ENCODE results near the gene GFER.

GFER gene

DNA sequence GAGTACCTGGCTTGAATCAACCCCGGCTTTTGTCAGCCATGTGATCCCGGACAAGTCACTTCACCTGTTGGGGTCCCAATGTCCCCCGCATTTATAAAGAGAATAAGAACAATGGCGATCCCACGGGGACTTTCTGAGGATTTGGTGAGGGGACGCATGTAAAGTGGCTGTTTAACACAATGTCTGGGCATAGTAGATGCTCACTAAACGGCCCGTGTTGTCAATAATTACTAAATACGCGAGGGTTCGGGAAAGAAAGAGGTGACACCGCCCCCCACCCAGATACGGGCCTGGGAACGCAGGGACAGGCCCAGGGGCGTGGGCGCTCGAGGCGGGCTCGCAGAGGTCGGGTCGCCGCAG, 7.6 kb downstream of the GFER start:
- no peaks in the 10 kb centered on the region for H3K9me3 ChIP-seq (ENCODE audit: control insufficient read depth in 1 of 2, low read length in 2 of 2)
- no peak overlapping the region for H3K27ac ChIP-seq (ENCODE audit: low read depth, low read length)
- peak overlapping the region; percentile 22 to 47 for H3K9ac ChIP-seq (ENCODE audit: low read depth in 1 of 2, low read length in 2 of 2)
- peaks cover 22 to 26% of the 10 kb centered on the region in 2 donors for H3K4me1 ChIP-seq (ENCODE audit: control insufficient read depth in 1 of 2, insufficient read depth in 2 of 2, low read length in 2 of 2)
- H3K27me3 ChIP-seq (ENCODE audit: control insufficient read depth in 1 of 2, insufficient read depth in 2 of 2, low read length in 2 of 2), result peaks cover 22 to 26% of the 10 kb centered on the region in 2 donors
- peaks cover 4 to 9% of the 10 kb centered on the region in 2 donors for H3K36me3 ChIP-seq (ENCODE audit: control insufficient read depth in 1 of 2, insufficient read depth in 2 of 2, low read length in 2 of 2)
- H3K4me3 ChIP-seq (ENCODE audit: low read depth in 1 of 2, low read length in 2 of 2), result peak overlapping the region; percentile 34 to 70

- H3K27ac ChIP-seq (ENCODE audit: low read depth, low read length), result no peak overlapping the region
Measured at GRCh38 chr16:1991948-1992703, 8.1 kb downstream of the GFER start.

GRCh38 chr16:1992704-1993317, 8.8 kb downstream of the GFER start:
- Histone ChIP-seq H3K9me3 (ENCODE audit: control insufficient read depth in 1 of 2, low read length in 2 of 2) (no peaks in the 10 kb centered on the region), H3K4me1 (ENCODE audit: control insufficient read depth in 1 of 2, insufficient read depth in 2 of 2, low read length in 2 of 2) (peaks cover 26 to 29% of the 10 kb centered on the region in 2 donors), H3K4me3 (ENCODE audit: low read depth in 1 of 2, low read length in 2 of 2) (no peak overlapping the region), H3K36me3 (ENCODE audit: control insufficient read depth in 1 of 2, insufficient read depth in 2 of 2, low read length in 2 of 2) (peaks cover 2 to 10% of the 10 kb centered on the region in 2 donors), H3K9ac (ENCODE audit: low read depth in 1 of 2, low read length in 2 of 2) (no peak overlapping the region), H3K27ac (ENCODE audit: low read depth, low read length) (no peak overlapping the region), H3K27me3 (ENCODE audit: control insufficient read depth in 1 of 2, insufficient read depth in 2 of 2, low read length in 2 of 2) (peaks cover 22 to 26% of the 10 kb centered on the region in 2 donors)

More at GRCh38 chr16:1991948-1992703, 8.1 kb downstream of the GFER start:
- peaks cover 2 to 7% of the 10 kb centered on the region in 2 donors for H3K36me3 ChIP-seq (ENCODE audit: control insufficient read depth in 1 of 2, insufficient read depth in 2 of 2, low read length in 2 of 2)
- H3K27me3 ChIP-seq (ENCODE audit: control insufficient read depth in 1 of 2, insufficient read depth in 2 of 2, low read length in 2 of 2), result peaks cover 22 to 26% of the 10 kb centered on the region in 2 donors
- H3K9me3 ChIP-seq (ENCODE audit: control insufficient read depth in 1 of 2, low read length in 2 of 2), result no peaks in the 10 kb centered on the region
- H3K4me1 ChIP-seq (ENCODE audit: control insufficient read depth in 1 of 2, insufficient read depth in 2 of 2, low read length in 2 of 2), result peaks cover 26% of the 10 kb centered on the region in 2 donors
- H3K9ac ChIP-seq (ENCODE audit: low read depth in 1 of 2, low read length in 2 of 2), result peak overlapping the region; percentile 22 to 47
- H3K4me3 ChIP-seq (ENCODE audit: low read depth in 1 of 2, low read length in 2 of 2), result peak overlapping the region; percentile 34 to 70

- Histone ChIP-seq H3K27ac (ENCODE audit: low read depth, low read length) (no peak overlapping the region), H3K9ac (ENCODE audit: low read depth in 1 of 2, low read length in 2 of 2) (no peak overlapping the region), H3K4me1 (ENCODE audit: control insufficient read depth in 1 of 2, insufficient read depth in 2 of 2, low read length in 2 of 2) (peaks cover 23 to 32% of the 10 kb centered on the region in 2 donors), H3K36me3 (ENCODE audit: control insufficient read depth in 1 of 2, insufficient read depth in 2 of 2, low read length in 2 of 2) (peaks cover 6 to 17% of the 10 kb centered on the region in 2 donors), H3K9me3 (ENCODE audit: control insufficient read depth in 1 of 2, low read length in 2 of 2) (no peaks in the 10 kb centered on the region), H3K4me3 (ENCODE audit: low read depth in 1 of 2, low read length in 2 of 2) (no peak overlapping the region), H3K27me3 (ENCODE audit: control insufficient read depth in 1 of 2, insufficient read depth in 2 of 2, low read length in 2 of 2) (peaks cover 19 to 22% of the 10 kb centered on the region in 2 donors)
Measured at GRCh38 chr16:1993731-1994131, 9.7 kb downstream of the GFER start.

DNA sequence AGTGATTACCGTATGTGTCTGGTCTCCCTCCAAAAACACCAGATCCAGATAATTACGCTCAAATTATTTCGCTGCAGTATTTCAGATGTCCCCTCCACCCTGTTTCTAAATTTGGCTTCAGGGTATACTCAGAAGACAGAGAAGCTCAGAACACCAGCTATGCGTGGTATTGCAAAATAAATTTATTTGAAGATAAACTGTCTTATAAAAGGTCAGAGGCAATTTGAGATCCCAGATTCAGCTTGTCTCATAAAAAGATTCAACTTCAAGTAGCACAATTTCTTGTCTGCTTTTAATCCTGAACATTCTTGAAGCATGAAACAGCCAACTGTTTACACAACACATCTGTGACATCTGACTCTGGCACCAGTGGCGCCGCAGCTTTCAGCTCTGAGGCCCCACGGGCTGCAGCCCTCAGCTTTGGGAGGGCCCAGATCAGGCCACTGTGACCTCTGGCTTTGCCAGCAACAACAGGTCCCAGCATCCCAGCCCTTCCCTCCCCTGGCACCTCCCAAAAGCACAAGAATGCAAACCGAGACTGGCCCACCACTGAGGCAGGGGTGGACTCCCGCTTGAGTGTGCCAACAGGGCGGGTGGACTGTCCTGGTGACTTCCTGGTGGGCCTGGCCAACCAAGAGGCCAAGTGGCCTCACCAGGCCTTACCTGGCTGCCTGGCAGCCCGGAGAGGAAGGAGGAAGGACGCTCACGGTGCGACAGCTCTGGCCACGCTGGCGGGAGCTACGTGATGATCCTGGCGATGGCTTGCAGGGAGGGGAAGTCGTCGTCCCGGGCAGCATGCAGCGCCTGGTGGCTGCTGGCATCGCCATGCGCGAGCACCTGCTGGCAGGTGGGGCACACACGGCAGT, 13.7 kb downstream of the GFER start:
- H3K27me3 ChIP-seq (ENCODE audit: control insufficient read depth in 1 of 2, insufficient read depth in 2 of 2, low read length in 2 of 2), result no peaks in the 10 kb centered on the region
- peak overlapping the region; percentile 32 for H3K27ac ChIP-seq (ENCODE audit: low read depth, low read length)
- no peak overlapping the region for H3K4me3 ChIP-seq (ENCODE audit: low read depth in 1 of 2, low read length in 2 of 2)
- peaks cover 0 to 9% of the 10 kb centered on the region in 2 donors for H3K4me1 ChIP-seq (ENCODE audit: control insufficient read depth in 1 of 2, insufficient read depth in 2 of 2, low read length in 2 of 2)
- H3K9me3 ChIP-seq (ENCODE audit: control insufficient read depth in 1 of 2, low read length in 2 of 2), result no peaks in the 10 kb centered on the region
- H3K9ac ChIP-seq (ENCODE audit: low read depth in 1 of 2, low read length in 2 of 2), result no peak overlapping the region
- peaks cover 22 to 55% of the 10 kb centered on the region in 2 donors for H3K36me3 ChIP-seq (ENCODE audit: control insufficient read depth in 1 of 2, insufficient read depth in 2 of 2, low read length in 2 of 2)

GRCh38 chr16:1998360-1998835, 14.4 kb downstream of the GFER start:
- Histone ChIP-seq H3K9ac (ENCODE audit: low read depth in 1 of 2, low read length in 2 of 2) (no peak overlapping the region), H3K9me3 (ENCODE audit: control insufficient read depth in 1 of 2, low read length in 2 of 2) (no peaks in the 10 kb centered on the region), H3K4me3 (ENCODE audit: low read depth in 1 of 2, low read length in 2 of 2) (no peak overlapping the region), H3K27me3 (ENCODE audit: control insufficient read depth in 1 of 2, insufficient read depth in 2 of 2, low read length in 2 of 2) (no peaks in the 10 kb centered on the region), H3K4me1 (ENCODE audit: control insufficient read depth in 1 of 2, insufficient read depth in 2 of 2, low read length in 2 of 2) (peaks cover 0 to 9% of the 10 kb centered on the region in 2 donors), H3K27ac (ENCODE audit: low read depth, low read length) (peak overlapping the region; percentile 10), H3K36me3 (ENCODE audit: control insufficient read depth in 1 of 2, insufficient read depth in 2 of 2, low read length in 2 of 2) (peaks cover 22 to 61% of the 10 kb centered on the region in 2 donors)

DNA sequence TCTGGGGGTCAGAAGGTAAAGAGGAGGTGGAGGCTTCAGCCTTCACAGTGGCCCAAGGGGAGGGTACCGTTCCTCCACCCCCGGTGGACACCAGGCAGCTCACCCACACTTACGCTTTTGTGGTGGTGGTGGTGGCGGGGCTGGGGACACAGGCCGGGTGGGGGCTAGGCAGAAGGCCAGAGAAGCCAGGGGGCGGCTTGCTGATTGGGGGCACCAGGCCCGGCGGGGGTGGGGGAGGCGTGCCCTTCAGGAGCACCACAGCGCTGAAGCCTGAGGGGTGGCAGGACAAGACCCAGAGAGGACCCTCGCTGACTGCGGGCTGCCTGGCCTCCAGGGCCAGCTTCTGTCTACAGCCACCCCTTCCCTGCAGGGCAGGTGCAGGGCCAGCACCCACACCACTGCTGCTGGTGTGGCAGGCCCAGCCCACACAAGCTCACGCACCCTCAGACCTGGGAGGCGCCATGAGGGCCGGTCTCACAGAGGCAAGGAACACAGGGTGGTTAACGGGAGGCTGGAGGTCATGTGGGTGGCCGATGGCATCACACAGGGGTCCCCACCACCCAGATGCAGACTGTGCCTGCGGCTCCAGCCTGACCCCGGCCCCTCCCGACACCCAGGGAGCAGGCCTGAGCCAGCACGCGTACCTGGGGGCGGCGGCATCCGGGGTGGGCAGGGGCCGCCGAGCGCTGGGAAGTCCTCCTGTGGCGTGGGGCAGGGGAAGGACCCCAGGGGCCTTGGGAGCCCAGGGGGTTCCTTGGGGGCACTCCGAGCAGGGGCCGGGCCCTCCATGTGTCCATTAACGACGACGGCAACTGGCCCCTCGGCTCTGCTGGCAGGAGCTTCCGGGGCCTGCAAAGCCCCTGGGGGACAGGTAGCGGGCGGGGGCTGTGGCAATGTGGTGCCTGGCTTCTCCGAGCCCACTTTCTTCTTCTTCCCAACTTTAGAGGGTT, 15.1 kb downstream of the GFER start:
- peaks cover 22 to 64% of the 10 kb centered on the region in 2 donors for H3K36me3 ChIP-seq (ENCODE audit: control insufficient read depth in 1 of 2, insufficient read depth in 2 of 2, low read length in 2 of 2)
- no peaks in the 10 kb centered on the region for H3K27me3 ChIP-seq (ENCODE audit: control insufficient read depth in 1 of 2, insufficient read depth in 2 of 2, low read length in 2 of 2)
- H3K9ac ChIP-seq (ENCODE audit: low read depth in 1 of 2, low read length in 2 of 2), result no peak overlapping the region
- H3K27ac ChIP-seq (ENCODE audit: low read depth, low read length), result peak overlapping the region; percentile 10
- no peaks in the 10 kb centered on the region for H3K9me3 ChIP-seq (ENCODE audit: control insufficient read depth in 1 of 2, low read length in 2 of 2)
- H3K4me1 ChIP-seq (ENCODE audit: control insufficient read depth in 1 of 2, insufficient read depth in 2 of 2, low read length in 2 of 2), result peaks cover 2 to 13% of the 10 kb centered on the region in 2 donors
- H3K4me3 ChIP-seq (ENCODE audit: low read depth in 1 of 2, low read length in 2 of 2), result no peak overlapping the region

DNA sequence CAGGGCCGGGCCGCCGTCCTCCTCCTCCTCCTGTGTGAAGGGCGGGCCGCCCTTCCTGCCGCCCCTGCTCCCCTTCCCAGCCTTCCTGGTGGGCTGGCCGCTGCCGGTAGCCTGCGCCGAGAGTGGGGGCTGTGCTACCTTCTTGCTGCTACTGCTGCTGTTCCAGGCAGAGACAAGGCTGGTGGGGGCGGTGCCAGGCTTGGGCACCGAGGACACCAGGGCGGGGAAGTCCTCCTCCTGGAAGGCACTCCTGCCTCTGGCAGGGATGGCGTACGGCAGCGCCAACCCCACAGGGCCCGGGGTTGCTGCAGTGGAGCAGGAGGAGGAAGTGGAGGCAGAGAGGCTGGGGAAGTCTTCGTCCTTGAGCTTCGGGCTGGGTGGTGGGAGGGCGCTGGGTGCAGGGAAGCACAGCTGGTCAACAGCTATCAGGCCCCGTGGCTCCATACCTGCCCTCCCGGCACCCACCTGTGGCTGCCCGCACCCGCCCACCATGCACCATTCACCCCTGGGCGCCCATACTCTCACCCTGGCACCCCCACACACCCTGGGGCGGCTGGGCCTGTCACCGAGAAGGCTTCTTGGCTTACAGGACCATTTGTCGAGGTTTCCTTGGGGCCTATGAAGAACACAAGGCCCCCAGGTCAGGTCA, 16.0 kb downstream of the GFER start:
- no peaks in the 10 kb centered on the region for H3K27me3 ChIP-seq (ENCODE audit: control insufficient read depth in 1 of 2, insufficient read depth in 2 of 2, low read length in 2 of 2)
- no peak overlapping the region for H3K4me3 ChIP-seq (ENCODE audit: low read depth in 1 of 2, low read length in 2 of 2)
- H3K9ac ChIP-seq (ENCODE audit: low read depth in 1 of 2, low read length in 2 of 2), result no peak overlapping the region
- peaks cover 6 to 21% of the 10 kb centered on the region in 2 donors for H3K4me1 ChIP-seq (ENCODE audit: control insufficient read depth in 1 of 2, insufficient read depth in 2 of 2, low read length in 2 of 2)
- no peaks in the 10 kb centered on the region for H3K9me3 ChIP-seq (ENCODE audit: control insufficient read depth in 1 of 2, low read length in 2 of 2)
- H3K36me3 ChIP-seq (ENCODE audit: control insufficient read depth in 1 of 2, insufficient read depth in 2 of 2, low read length in 2 of 2), result peaks cover 22 to 64% of the 10 kb centered on the region in 2 donors
- H3K27ac ChIP-seq (ENCODE audit: low read depth, low read length), result no peak overlapping the region

DNA sequence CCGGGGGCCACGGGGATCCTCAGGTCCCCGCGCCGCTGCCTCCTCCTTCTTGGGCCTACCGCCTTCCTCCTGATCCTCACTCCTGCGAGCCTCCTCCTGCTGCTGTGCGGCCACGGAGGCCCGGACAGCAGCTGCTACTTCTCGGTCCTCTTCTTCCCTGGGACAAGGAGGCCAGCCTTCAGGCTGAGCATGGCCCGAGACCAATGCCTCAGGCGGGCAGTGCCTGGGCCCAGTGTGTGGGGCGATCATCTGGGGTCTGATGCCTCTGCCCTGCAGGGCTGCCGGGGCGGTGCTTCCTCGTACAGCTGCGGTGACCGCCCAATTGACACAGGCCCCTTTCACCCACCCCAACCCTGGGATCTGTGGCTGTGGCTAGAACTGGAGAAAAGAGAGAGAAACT, 17.0 kb downstream of the GFER start:
- Histone ChIP-seq H3K27me3 (ENCODE audit: control insufficient read depth in 1 of 2, insufficient read depth in 2 of 2, low read length in 2 of 2) (no peaks in the 10 kb centered on the region), H3K4me1 (ENCODE audit: control insufficient read depth in 1 of 2, insufficient read depth in 2 of 2, low read length in 2 of 2) (peaks cover 6 to 25% of the 10 kb centered on the region in 2 donors), H3K4me3 (ENCODE audit: low read depth in 1 of 2, low read length in 2 of 2) (no peak overlapping the region), H3K36me3 (ENCODE audit: control insufficient read depth in 1 of 2, insufficient read depth in 2 of 2, low read length in 2 of 2) (peaks cover 22 to 64% of the 10 kb centered on the region in 2 donors), H3K9ac (ENCODE audit: low read depth in 1 of 2, low read length in 2 of 2) (no peak overlapping the region), H3K27ac (ENCODE audit: low read depth, low read length) (no peak overlapping the region), H3K9me3 (ENCODE audit: control insufficient read depth in 1 of 2, low read length in 2 of 2) (no peaks in the 10 kb centered on the region)

All from duodenal mucosa (tissue), 2 donors.